SW480 (cell line): ENCODE data around the gene MYO1G.
A peak's percentile ranks its signal among the peaks of the same experiment; 100 is the strongest.

Experiments used
- DNase-seq: peaks from one replicate; pipeline ENCODE4 v3.0.0-alpha.2; 2016; ENCODE audit warnings: low spot score

Gene MYO1G

GRCh38 chr7:44966731-44967538 lies 11.9 kb downstream of the MYO1G start:
- no peak for DNase-seq

- DNase-seq: no peak
Measured at GRCh38 chr7:44965937-44966730, 12.7 kb downstream of the MYO1G start.

- no peak for DNase-seq
Measured at GRCh38 chr7:44965441-44965903, 13.3 kb downstream of the MYO1G start.

- no peak for DNase-seq
Measured at GRCh38 chr7:44964831-44965440, 13.9 kb downstream of the MYO1G start.

- DNase-seq: no peak
Measured at GRCh38 chr7:44964384-44964830, 14.4 kb downstream of the MYO1G start.

GRCh38 chr7:44963364-44964290 lies 15.2 kb downstream of the MYO1G start:
- DNase-seq: no peak

- DNase-seq: peak; percentile 61
Measured at GRCh38 chr7:44962483-44963251, 16.1 kb downstream of the MYO1G start.

GRCh38 chr7:44961844-44962482 lies 16.9 kb downstream of the MYO1G start:
- DNase-seq: peak; percentile 38

- DNase-seq: no peak
Measured at GRCh38 chr7:44960011-44960580, 18.7 kb downstream of the MYO1G start.

GRCh38 chr7:44959433-44959951 lies 19.3 kb downstream of the MYO1G start:
- peak; percentile 52 for DNase-seq

- DNase-seq: no peak
Measured at GRCh38 chr7:44958645-44959344, 20.0 kb downstream of the MYO1G start.

GRCh38 chr7:44956157-44956766 lies 22.6 kb downstream of the MYO1G start:
- DNase-seq: no peak

- DNase-seq: no peak
Measured at GRCh38 chr7:44955733-44956132, 23.1 kb downstream of the MYO1G start.

GRCh38 chr7:44953156-44953555 lies 25.7 kb downstream of the MYO1G start:
- DNase-seq: no peak

- DNase-seq: no peak
Measured at GRCh38 chr7:44949303-44949702, 29.5 kb downstream of the MYO1G start.

GRCh38 chr7:44945479-44945878 lies 33.3 kb downstream of the MYO1G start:
- DNase-seq: no peak

- DNase-seq: peak; percentile 69
Measured at GRCh38 chr7:44944821-44945220, 34.0 kb downstream of the MYO1G start.

GRCh38 chr7:44943631-44944030 lies 35.2 kb downstream of the MYO1G start:
- DNase-seq: no peak

GRCh38 chr7:44937426-44937825 lies 41.4 kb downstream of the MYO1G start:
- DNase-seq: no peak
